A673 (cell line): Measurements from ENCODE around the gene ANGEL2. TPM values are rescaled to one million over a fixed set of nuclear protein-coding genes. Genes with fewer than 3 reads are reported as not detected.

ENCODE experiments used
- BruUV-seq: library from RNA; stranded (reverse); fragments of 400-500 nt; replicated peaks from 2 replicates; lab custom pipeline; 2021; lab: Mats Ljungman, UMichigan
- CTCF ChIA-PET: fragments of 300-600 bp; sonication (Branson Sonifier 250); formaldehyde crosslinking; loops from one replicate; lab custom pipeline; 2022; ENCODE audit warnings: antibody characterized with exemption; lab: Charles Lee
- POLR2A ChIA-PET: fragments of 300-600 bp; sonication (Branson Sonifier 250); formaldehyde crosslinking; loops from one replicate; lab custom pipeline; 2022; ENCODE audit warnings: antibody characterized with exemption; ENCODE audit not compliant: low non-redundant PET; lab: Charles Lee
- DNase-seq: peaks from one replicate; pipeline ENCODE4 v3.0.0-alpha.2; 2015; ENCODE audit warnings: low spot score
- H3K27ac ChIP-seq: fragments of 200-600 bp; sonication (generic); 2 replicates; pipeline ENCODE4 v1.5.1; 2016; ENCODE audit warnings: mixed run types, low read depth, mild to moderate bottlenecking, mixed read lengths, antibody characterized with exemption, low read length; ENCODE audit not compliant: poor library complexity, severe bottlenecking
- H3K27me3 ChIP-seq: fragments of 200-600 bp; sonication (generic); replicated peaks from 2 replicates; pipeline ENCODE4 v1.6.1; 2017; ENCODE audit warnings: mixed run types, low read depth, mild to moderate bottlenecking, mixed read lengths, antibody characterized with exemption, low read length; ENCODE audit not compliant: insufficient read depth, poor library complexity
- H3K36me3 ChIP-seq: fragments of 200-600 bp; sonication (generic); 2 replicates; pipeline ENCODE4 v1.6.1; 2016; ENCODE audit warnings: mixed run types, mild to moderate bottlenecking, mixed read lengths, antibody characterized with exemption, low read length; ENCODE audit not compliant: insufficient read depth, poor library complexity, severe bottlenecking
- H3K4me1 ChIP-seq: fragments of 200-600 bp; sonication (generic); 2 replicates; pipeline ENCODE4 v1.6.1; 2017; ENCODE audit warnings: mixed run types, mild to moderate bottlenecking, mixed read lengths, antibody characterized with exemption, low read length; ENCODE audit not compliant: insufficient read depth, poor library complexity, severe bottlenecking
- H3K4me3 ChIP-seq: fragments of 200-600 bp; sonication (generic); 2 replicates; pipeline ENCODE4 v1.5.1; 2016; ENCODE audit warnings: low read depth, mixed run types, mild to moderate bottlenecking, mixed read lengths, low read length; ENCODE audit not compliant: poor library complexity, severe bottlenecking
- H3K9me3 ChIP-seq: fragments of 200-600 bp; sonication (generic); 2 replicates; pipeline ENCODE4 v1.6.1; 2016; ENCODE audit warnings: mixed run types, low read depth, mild to moderate bottlenecking, mixed read lengths, antibody characterized with exemption, low read length; ENCODE audit not compliant: poor library complexity, severe bottlenecking
- CTCF ChIP-seq: fragments of 300-800, 200-600 bp; sonication (generic); conservative IDR thresholded peaks from 2 replicates; pipeline ENCODE4 v1.5.1; 2017; ENCODE audit warnings: low read depth, mild to moderate bottlenecking, antibody characterized with exemption, low read length, moderate library complexity, mixed read lengths
- EZH2 ChIP-seq: fragments of 200-600 bp; sonication (generic); IDR thresholded peaks from 2 replicates; pipeline ENCODE4 v1.6.1; 2017; ENCODE audit warnings: borderline replicate concordance, low read depth, mild to moderate bottlenecking, mixed read lengths, antibody characterized with exemption, low read length; ENCODE audit not compliant: poor library complexity, severe bottlenecking
- intact Hi-C: fragments of 100-400 bp; cut with micrococcal nuclease; formaldehyde crosslinking; loops from one replicate; pipeline ENCODE4 v1.10.0; 2022; ENCODE audit not compliant: unreplicated experiment
- total RNA-seq: library from RNA; stranded (reverse); gene quantifications from 2 replicates; pipeline ENCODE4 v1.2.3, GENCODE V29; 2021

Gene ANGEL2
- total RNA-seq, 1 experiment from 2014 or later: 36.3 TPM

GRCh38 chr1:213019450-213019849, 3.8 kb upstream of the ANGEL2 start:
- Histone ChIP-seq H3K9me3 (no peaks in the 10 kb centered on the region), H3K36me3 (no peaks in the 10 kb centered on the region), H3K27me3 (peaks cover 12% of the 10 kb centered on the region), H3K27ac (no peak overlapping the region), H3K4me1 (peaks cover 3% of the 10 kb centered on the region), H3K4me3 (no peak overlapping the region)
- BruUV-seq: no TSS peak
- intact Hi-C loops: no loop called here
- TF ChIP-seq EZH2: no peak
- TF ChIP-seq CTCF: no peak
- no peak for DNase-seq
- POLR2A ChIA-PET: no interaction called here
- CTCF ChIA-PET: no interaction called here

GRCh38 chr1:213017447-213018273, 2.0 kb upstream of the ANGEL2 start:
- Histone ChIP-seq H3K36me3 (peaks cover 4% of the 10 kb centered on the region), H3K27ac (no peak overlapping the region), H3K27me3 (peaks cover 3% of the 10 kb centered on the region), H3K9me3 (no peaks in the 10 kb centered on the region), H3K4me3 (no peak overlapping the region), H3K4me1 (peaks cover 8% of the 10 kb centered on the region)
- CTCF ChIA-PET: no interaction called here
- POLR2A ChIA-PET: no interaction called here
- intact Hi-C loops: no loop called here
- DNase-seq: no peak
- BruUV-seq: no TSS peak
- TF ChIP-seq EZH2 (no peak), CTCF (no peak)

- H3K27ac ChIP-seq: peak overlapping the region; percentile 83
- peak; percentile 42 for DNase-seq
- ChIA-PET POLR2A (no interaction called here), CTCF (no interaction called here)
- peak overlapping the region; percentile 78 for H3K4me3 ChIP-seq
- H3K27me3 ChIP-seq: no peaks in the 10 kb centered on the region
- H3K9me3 ChIP-seq: no peaks in the 10 kb centered on the region
- intact Hi-C loops: no loop called here
- H3K36me3 ChIP-seq: peaks cover 17% of the 10 kb centered on the region
- peaks cover 8% of the 10 kb centered on the region for H3K4me1 ChIP-seq
- BruUV-seq: no TSS peak
- TF ChIP-seq EZH2 (no peak), CTCF (no peak)
These were observed 1.0 kb downstream of the ANGEL2 start for GRCh38 chr1:213014642-213015041.
